ENCODE data around the gene CHD5.

Gene CHD5

GRCh38 chr1:6200188-6200809, 20.2 kb upstream of the CHD5 start:
- no peak for DNase-seq

DNA sequence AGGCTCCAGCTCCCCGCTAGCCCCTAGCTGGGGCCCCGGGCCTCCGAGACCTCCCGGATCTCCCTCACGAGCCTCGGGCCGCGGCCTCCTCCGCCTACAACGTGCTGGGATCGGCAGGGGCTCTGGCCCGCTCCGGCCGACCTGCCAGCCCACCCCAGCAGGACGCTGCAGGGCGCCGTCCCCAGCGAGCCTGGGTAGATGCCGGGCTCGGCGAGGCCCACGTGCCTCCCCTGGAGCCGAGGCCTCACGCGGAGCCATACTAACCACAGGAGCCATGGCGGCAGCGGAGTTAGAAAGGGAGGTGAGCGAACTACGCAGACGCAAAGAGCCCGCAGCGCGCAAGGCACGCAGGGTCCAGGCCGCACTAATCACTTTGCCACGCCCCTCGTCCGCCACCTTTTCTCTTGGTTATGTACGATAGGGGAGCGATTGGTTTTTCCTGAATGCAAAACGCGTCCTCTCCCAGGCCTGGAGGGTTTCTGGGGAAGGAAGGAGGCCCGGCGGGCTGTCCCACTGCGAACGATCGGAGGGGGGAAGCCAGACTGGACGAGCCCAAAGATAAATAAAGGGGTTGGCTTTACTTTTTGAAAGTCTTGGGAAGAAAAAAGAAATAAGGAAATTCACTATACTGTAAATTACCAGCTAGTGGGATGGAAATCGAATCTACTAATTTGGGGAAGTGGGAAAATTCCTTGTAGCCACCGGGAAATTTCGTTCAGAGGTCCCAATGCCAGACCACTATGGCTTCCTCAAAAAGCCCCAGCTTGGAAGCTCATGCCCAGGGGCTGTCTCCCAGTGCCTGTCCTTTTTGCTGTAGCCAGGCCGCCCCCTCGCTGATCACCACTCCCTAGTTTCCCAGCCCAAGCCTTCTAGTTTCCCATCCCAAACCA, 19.4 kb upstream of the CHD5 start, which contains the start of gene RPL22:
TSS of gene RPL22 (minus strand) at position 298 of the 890 bp plus-strand sequence. CDS start at position 276, 22 bp downstream.
- peak; percentile 98 for DNase-seq

GRCh38 chr1:6198646-6199297, 18.7 kb upstream of the CHD5 start:
- peak; percentile 31 for DNase-seq

- DNase-seq = no peak
Measured at GRCh38 chr1:6197746-6198427, 17.8 kb upstream of the CHD5 start.

DNA sequence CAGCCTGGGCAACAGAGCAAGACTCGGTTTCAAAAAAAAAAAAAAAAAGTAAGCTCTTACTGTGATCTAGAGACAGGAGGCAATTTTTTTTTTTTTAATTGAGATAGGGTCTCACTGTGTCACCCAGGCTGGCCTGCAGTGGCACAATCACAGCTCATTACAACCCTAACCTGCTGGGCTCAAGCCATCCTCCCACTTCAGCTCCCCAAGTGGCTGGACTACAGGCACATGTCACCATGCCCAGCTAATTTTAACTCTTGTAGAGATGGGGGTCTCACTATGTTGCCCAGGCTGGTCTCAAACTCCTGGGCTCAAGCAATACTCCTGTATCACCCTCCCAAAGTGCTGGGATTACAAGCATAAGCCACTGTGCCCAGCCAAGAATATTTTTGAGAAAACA, 11.8 kb upstream of the CHD5 start:
- no peak for DNase-seq

- DNase-seq = no peak
Measured at GRCh38 chr1:6188466-6188865, 8.3 kb upstream of the CHD5 start.

GRCh38 chr1:6185635-6186382, 5.7 kb upstream of the CHD5 start:
- DNase-seq = peak; percentile 45

- no peak for DNase-seq
Measured at GRCh38 chr1:6185151-6185550, 5.0 kb upstream of the CHD5 start.

DNA sequence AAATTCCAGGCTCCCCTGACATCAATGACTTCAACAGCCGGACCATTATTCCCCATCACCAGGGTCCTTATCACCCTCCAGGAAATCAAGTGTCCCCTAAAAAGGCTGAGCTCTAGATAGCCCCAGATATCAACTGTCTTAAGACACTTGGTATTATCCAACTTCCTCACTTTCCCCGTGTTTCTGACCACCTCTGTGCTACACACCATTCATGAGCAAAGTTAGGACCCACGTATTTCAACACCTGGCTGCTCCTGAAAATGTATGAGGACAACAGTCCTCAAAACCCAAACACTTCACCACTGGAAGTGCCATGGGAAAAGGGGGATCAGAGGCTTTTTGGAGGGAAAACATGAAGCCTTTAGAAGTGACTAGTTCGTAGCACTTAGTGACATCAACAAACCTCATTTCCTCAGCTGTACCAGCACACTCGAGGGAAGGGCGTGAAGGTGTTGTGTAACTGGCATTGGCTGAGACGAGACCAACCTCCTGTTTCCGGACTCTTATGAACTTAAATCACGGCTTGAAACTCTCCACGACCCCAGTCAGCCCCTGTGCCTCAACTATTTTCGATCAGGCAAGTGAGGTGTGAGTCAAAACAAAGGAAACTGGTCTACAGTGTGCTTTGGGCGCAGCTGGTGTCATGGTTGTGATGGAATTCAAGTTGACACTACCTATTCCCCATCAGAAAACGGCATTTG, 4.1 kb upstream of the CHD5 start:
- no peak for DNase-seq

DNA sequence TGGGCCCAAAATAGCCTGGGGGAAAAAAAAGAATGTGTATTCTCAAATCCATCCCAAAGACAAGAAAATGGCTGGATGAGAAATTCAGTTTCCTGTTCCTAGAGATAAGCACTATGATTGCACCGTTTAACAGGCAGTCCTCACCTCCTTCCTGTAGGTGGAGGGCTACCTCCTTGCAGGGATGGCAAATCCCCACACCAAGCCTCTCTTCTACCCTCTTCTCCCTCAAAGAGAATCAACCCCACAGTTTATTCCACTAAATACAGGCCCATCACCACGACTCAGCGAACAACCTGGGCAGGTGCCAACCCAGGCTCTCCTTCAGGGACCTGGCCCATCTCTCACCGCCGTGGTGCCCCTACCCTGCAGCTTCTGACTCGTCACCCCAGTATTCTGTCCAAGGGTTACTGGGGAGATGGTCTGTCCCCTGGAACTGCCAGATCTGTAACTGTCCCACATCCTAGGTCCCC, 3.4 kb upstream of the CHD5 start:
- no peak for DNase-seq

GRCh38 chr1:6181347-6181770, 1.2 kb upstream of the CHD5 start:
- DNase-seq = no peak

DNA sequence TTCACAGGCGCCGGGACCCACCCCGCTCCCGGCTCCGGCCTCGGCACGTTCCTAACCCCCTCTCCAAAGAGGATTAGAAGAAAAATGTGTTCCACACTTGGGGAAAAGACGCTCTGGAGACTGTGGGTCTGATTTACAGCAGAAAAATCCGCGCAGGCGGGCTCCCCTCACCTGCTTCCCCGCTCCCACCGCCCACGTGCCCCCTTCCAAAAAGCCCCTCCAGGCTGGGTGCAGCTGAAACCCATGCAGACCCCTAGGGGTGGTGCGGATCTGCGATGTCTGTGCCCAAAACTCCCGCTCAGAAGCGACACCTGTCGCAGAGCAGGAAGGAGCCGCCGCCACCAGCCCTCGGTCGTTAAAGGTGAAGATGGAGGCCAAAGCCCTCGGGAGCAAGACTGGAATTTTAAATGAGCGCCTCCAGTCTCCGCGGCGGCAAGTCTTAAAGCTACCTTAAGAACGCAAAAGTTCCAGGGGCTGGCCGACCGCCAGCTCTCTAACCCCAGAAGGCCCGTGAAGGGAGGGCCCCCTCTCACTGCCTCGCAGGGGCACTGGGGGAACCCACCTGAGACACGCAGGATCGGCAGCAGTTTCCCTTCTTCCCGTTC, 688 bp upstream of the CHD5 start:
- DNase-seq = no peak

- DNase-seq = no peak
Measured at GRCh38 chr1:6179564-6180175, 451 bp downstream of the CHD5 start.

- no peak for DNase-seq
Measured at GRCh38 chr1:6178751-6179563, 1.2 kb downstream of the CHD5 start.

DNA sequence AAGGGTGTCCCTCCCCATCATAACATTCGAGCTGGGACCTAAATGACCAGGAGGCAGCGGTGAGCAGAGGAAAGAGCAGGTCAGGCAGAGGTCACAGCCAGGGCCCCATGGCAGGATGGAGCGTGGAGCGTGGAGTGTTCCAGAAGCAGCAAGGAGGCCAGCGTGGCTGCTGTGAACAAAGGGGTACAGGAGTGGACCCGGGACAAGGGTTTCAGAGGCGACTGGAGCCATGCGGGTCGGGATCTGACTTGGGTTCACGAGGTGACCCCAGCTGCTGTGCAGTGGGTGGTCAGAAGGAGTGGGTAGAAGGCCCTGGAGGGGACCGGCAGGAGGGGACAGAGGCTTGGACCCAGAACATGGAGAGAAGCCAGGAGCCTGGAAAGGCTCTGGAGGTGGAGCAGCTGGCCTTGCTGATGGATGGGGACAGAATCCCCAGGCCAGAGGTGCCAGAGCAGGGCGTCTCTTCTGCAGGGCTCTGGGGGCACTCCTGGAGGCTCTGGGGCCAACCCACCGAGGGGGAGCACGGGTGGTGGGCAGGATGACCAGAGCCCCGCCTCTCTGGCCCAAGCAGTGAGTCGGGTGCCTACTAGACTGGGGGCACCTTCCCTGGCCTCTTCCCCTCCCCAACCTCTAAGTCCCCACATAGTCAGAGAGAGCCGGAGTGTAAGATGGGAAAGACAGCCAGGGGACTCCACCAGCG, 2.3 kb downstream of the CHD5 start:
- DNase-seq = no peak

- no peak for DNase-seq
Measured at GRCh38 chr1:6176779-6177178, 3.3 kb downstream of the CHD5 start.

DNA sequence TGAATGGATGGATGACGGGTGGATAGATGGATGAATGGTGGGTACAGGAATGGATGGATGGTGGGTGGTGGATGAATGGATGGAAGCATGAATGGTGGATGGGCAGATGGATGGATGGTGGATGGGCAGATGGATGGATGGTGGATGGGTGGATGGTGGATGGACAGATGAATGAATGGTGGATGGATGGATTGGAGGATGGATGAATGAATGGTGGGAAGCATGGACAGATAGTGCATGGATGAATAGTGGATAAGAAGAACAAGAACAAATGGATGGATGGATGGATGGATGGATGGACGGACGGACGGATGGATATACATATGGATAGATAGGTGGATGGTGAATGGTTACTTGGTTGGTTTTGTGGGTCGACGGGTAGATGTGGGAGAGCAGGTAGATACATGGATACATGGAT, 4.7 kb downstream of the CHD5 start:
- no peak for DNase-seq

DNA sequence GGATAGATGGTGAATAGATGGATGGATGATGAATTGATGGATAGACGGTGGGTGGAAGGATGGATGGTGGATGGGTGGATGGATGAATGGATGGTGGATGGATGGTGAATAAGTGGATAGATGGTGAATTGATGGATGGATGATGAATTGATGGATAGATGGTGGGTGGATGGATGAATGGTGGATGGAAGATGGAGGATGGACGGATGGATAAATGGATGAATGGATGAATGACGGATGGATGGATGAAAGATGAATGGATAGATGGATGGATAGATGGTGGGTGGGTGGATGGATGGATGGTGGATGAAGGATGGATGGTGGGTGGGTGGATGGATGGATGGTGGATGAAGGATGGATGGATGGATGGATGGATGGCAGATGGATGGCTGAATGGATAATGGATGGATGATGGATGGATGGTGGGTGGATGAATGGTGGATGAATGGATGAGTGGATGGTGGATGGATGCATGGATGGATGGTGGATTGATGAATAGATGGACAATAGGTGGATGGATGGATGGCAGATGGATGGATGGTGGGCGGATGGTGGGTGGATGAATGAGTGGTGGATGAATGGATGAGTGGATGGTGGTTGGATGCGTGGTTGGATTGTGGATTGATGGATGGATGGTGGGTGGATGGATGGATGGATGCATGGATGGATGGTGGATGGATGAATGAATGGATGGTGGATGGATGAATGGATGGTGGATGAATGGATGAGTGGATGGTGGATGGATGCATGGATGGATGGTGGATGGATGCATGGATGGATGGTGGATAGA, 5.3 kb downstream of the CHD5 start:
- no peak for DNase-seq

Data from CD4-positive, alpha-beta T cell treated with Interleukin-10 for 1 hour (primary cell).